Hepatocyte (in vitro differentiated cells): ENCODE data around the gene MEN1.

ENCODE experiments used
- CTCF ChIP-seq: fragments of 200-600 bp; sonication (generic); IDR thresholded peaks from 2 replicates; pipeline ENCODE4 v1.5.1; 2016; ENCODE audit warnings: antibody characterized with exemption, mild to moderate bottlenecking; ENCODE audit not compliant: poor library complexity
- EZH2 ChIP-seq: fragments of 200-600 bp; sonication (generic); IDR thresholded peaks from 2 replicates; pipeline ENCODE4 v1.6.1; 2016; ENCODE audit warnings: antibody characterized with exemption, mild to moderate bottlenecking, borderline replicate concordance
- EZH2phosphoT487 ChIP-seq: fragments of 200-600 bp; sonication (generic); IDR thresholded peaks from one replicate; pipeline ENCODE4 v1.6.1; 2018; ENCODE audit warnings: antibody characterized with exemption, mild to moderate bottlenecking, low read depth, moderate library complexity; ENCODE audit not compliant: unreplicated experiment, severe bottlenecking

GRCh38 chr11:64833198-64833502 lies 22.8 kb upstream of the MEN1 start:
- TF ChIP-seq CTCF (no peak), EZH2 (no peak), EZH2phosphoT487 (no peak)
